Measurements from ENCODE around the gene HDAC7.

The HDAC7 gene

GRCh38 chr12:47819896-47820630 is at the start of gene HDAC7:
Gene HDAC7, minus strand, starts transcription at chr12:47819903. Its CDS starts 118 bp downstream, at chr12:47819785.
- peak in 3 of 4 experiments; percentile 50 to 72 (median 63) for DNase-seq

GRCh38 chr12:47868552-47869031 is 48.9 kb upstream of the HDAC7 start:
- DNase-seq = no peak

- DNase-seq = no peak
Measured at GRCh38 chr12:47868041-47868440, 48.3 kb upstream of the HDAC7 start.

- DNase-seq = no peak
Measured at GRCh38 chr12:47867495-47867941, 47.8 kb upstream of the HDAC7 start.

GRCh38 chr12:47864646-47865235 is 45.0 kb upstream of the HDAC7 start:
- DNase-seq = no peak

GRCh38 chr12:47863985-47864384 is 44.3 kb upstream of the HDAC7 start:
- no peak for DNase-seq

GRCh38 chr12:47863467-47863866 is 43.8 kb upstream of the HDAC7 start:
- DNase-seq = no peak

- DNase-seq = no peak
Measured at GRCh38 chr12:47862881-47863280, 43.2 kb upstream of the HDAC7 start.

- DNase-seq = no peak
Measured at GRCh38 chr12:47862167-47862750, 42.6 kb upstream of the HDAC7 start.

- DNase-seq = no peak
Measured at GRCh38 chr12:47860873-47861272, 41.2 kb upstream of the HDAC7 start.

- no peak for DNase-seq
Measured at GRCh38 chr12:47860279-47860841, 40.7 kb upstream of the HDAC7 start.

GRCh38 chr12:47858511-47859266 is 39.0 kb upstream of the HDAC7 start:
- DNase-seq = no peak

- DNase-seq = no peak
Measured at GRCh38 chr12:47856721-47857575, 37.2 kb upstream of the HDAC7 start.

- no peak for DNase-seq
Measured at GRCh38 chr12:47856094-47856493, 36.4 kb upstream of the HDAC7 start.

- no peak for DNase-seq
Measured at GRCh38 chr12:47855502-47855901, 35.8 kb upstream of the HDAC7 start.

- DNase-seq = no peak
Measured at GRCh38 chr12:47854531-47854930, 34.8 kb upstream of the HDAC7 start.

GRCh38 chr12:47852096-47852571 is 32.4 kb upstream of the HDAC7 start:
- no peak for DNase-seq

GRCh38 chr12:47851303-47851952 is 31.7 kb upstream of the HDAC7 start:
- no peak for DNase-seq

GRCh38 chr12:47850153-47851084 is 30.7 kb upstream of the HDAC7 start:
- DNase-seq = no peak

GRCh38 chr12:47849261-47849660 is 29.6 kb upstream of the HDAC7 start:
- no peak for DNase-seq

Data from activated naive CD4-positive, alpha-beta T cell (primary cell).